RWPE2 (cell line): Measurements from ENCODE around the gene BTG1.

Experiments used
- ATAC-seq: fragments of 200-7000 bp; cut with Tn5 transposase; 3 replicates; pipeline ENCODE4 v1.9.1; 2021; ENCODE audit warnings: low read depth
- DNase-seq: peaks from one replicate; pipeline ENCODE4 v3.0.0-alpha.2; 2020; ENCODE audit warnings: low spot score
- H3K27ac ChIP-seq: fragments of 450-650 bp; 2 replicates; pipeline ENCODE4 v1.5.1; 2017; ENCODE audit warnings: mild to moderate bottlenecking; ENCODE audit not compliant: poor library complexity, severe bottlenecking
- H3K27me3 ChIP-seq: fragments of 250-450 bp; sonication (Bioruptor Pico); 2 replicates; pipeline ENCODE4 v1.5.1; 2021; ENCODE audit warnings: mild to moderate bottlenecking, moderate library complexity; ENCODE audit not compliant: insufficient read depth, poor library complexity, severe bottlenecking
- H3K36me3 ChIP-seq: fragments of 250-450 bp; sonication (Bioruptor Pico); 2 replicates; pipeline ENCODE4 v1.5.1; 2020; ENCODE audit warnings: low read depth, mild to moderate bottlenecking, moderate library complexity
- H3K4me1 ChIP-seq: fragments of 250-450 bp; sonication (Bioruptor Pico); 2 replicates; pipeline ENCODE4 v1.5.1; 2021; ENCODE audit warnings: mild to moderate bottlenecking, moderate library complexity; ENCODE audit not compliant: insufficient read depth, poor library complexity, severe bottlenecking
- H3K4me3 ChIP-seq: fragments of 250-450 bp; sonication (Bioruptor Pico); 2 replicates; pipeline ENCODE4 v1.5.1; 2021; ENCODE audit warnings: mild to moderate bottlenecking, moderate library complexity; ENCODE audit not compliant: severe bottlenecking
- H3K9me3 ChIP-seq: fragments of 250-450 bp; sonication (Bioruptor Pico); 2 replicates; pipeline ENCODE4 v1.5.1; 2021; ENCODE audit warnings: mild to moderate bottlenecking, moderate library complexity; ENCODE audit not compliant: severe bottlenecking
- TF ChIP-seq, protein P1 (sequence below): fragments of 450-650 bp; IDR thresholded peaks from one replicate; pipeline ENCODE4 v1.5.1; 2017; ENCODE audit warnings: mild to moderate bottlenecking, moderate library complexity; ENCODE audit not compliant: poor library complexity, severe bottlenecking

Gene BTG1

DNA sequence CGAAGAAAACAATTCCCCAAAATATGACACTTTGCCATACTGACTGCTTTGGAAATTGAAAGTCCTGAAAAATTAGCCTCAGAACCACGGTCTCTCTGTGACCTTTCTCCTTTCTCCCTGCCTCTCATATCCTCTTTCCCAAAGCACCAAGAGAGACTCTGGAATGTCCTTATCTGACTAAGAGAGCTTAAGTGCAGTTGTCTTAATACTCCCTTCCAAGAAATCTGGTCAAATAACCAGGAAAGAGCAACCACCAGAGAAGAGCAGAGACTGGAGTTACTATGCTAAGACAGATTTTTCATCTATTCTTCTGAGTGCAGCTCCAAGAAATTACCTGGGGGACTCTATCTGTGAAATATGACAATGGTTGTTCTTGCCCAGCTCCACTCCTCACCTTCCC, 10.5 kb upstream of the BTG1 start:
- H3K4me3 ChIP-seq: no peak overlapping the region
- H3K27ac ChIP-seq: no peak overlapping the region
- no peaks in the 10 kb centered on the region for H3K36me3 ChIP-seq
- TF ChIP-seq, protein P1, sequence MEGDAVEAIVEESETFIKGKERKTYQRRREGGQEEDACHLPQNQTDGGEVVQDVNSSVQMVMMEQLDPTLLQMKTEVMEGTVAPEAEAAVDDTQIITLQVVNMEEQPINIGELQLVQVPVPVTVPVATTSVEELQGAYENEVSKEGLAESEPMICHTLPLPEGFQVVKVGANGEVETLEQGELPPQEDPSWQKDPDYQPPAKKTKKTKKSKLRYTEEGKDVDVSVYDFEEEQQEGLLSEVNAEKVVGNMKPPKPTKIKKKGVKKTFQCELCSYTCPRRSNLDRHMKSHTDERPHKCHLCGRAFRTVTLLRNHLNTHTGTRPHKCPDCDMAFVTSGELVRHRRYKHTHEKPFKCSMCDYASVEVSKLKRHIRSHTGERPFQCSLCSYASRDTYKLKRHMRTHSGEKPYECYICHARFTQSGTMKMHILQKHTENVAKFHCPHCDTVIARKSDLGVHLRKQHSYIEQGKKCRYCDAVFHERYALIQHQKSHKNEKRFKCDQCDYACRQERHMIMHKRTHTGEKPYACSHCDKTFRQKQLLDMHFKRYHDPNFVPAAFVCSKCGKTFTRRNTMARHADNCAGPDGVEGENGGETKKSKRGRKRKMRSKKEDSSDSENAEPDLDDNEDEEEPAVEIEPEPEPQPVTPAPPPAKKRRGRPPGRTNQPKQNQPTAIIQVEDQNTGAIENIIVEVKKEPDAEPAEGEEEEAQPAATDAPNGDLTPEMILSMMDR: no peak
- ATAC-seq (no peak), DNase-seq (no peak)
- H3K9me3 ChIP-seq: no peaks in the 10 kb centered on the region
- H3K27me3 ChIP-seq: no peaks in the 10 kb centered on the region
- H3K4me1 ChIP-seq: no peaks in the 10 kb centered on the region

DNA sequence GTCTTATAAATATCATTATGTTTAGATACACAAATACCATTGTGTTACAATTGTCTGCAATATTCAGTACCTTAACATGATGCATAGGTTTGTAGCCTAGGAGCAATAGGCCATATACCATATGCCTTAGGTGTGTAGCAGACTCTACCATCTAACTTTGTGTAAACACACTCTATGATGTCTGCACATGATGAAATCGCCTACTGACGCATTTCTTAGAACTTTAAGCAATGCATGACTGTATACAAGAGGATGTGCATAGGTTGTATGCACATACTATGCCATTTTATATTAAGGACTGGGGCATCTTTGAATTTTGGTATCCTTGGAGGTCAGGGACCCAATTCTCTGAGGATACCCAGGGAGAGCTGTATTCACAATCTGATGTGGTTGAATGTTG, 10.1 kb upstream of the BTG1 start:
- no peak for DNase-seq
- no peaks in the 10 kb centered on the region for H3K9me3 ChIP-seq
- ATAC-seq: peak; percentile 38; the same call in 1 of the 3 replicates
- H3K27me3 ChIP-seq: no peaks in the 10 kb centered on the region
- no peak overlapping the region for H3K27ac ChIP-seq
- no peak overlapping the region for H3K4me3 ChIP-seq
- TF ChIP-seq, protein P1: no peak
- H3K36me3 ChIP-seq: no peaks in the 10 kb centered on the region
- no peaks in the 10 kb centered on the region for H3K4me1 ChIP-seq

DNA sequence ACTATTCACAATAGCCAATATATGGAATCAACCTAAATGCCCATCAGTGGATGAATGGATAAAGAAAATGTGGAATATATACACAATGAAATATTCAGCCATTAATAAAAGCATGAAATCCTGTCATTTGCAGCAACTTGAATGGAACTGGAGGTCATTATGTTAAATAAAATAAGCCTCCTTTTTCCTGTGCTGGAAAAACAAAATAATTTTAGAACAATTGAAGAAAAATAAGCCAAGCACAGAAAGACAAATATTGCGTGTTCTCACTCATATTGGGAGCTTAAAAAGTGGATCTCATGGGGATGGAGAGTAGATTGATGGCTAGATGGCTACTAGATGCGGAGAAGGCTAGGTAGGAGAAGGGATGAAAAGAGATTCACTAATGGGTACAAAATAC, 6.3 kb upstream of the BTG1 start:
- H3K36me3 ChIP-seq: no peaks in the 10 kb centered on the region
- ATAC-seq (no peak), DNase-seq (no peak)

DNA sequence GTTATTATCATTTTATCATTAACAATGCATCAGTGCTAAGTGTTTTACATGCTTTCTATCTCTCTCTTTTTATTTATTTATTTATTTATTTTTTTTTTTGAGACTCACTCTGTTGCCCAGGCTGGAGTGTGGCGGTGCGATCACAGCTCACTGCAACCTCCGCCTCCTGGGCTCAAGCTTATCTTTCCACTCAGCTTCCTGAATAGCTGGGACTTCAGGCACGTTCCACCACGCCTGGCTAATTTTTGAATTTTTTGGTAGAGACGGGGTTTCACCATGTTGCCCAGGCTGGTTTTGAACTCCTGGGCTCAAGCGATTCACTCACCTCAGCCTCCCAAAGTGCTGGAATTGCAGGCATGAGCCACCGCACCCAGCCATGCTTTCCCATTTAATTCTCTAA, 3.9 kb upstream of the BTG1 start:
- no peak for DNase-seq

More for the DNA sequence above, 6.3 kb upstream of the BTG1 start:
- no peaks in the 10 kb centered on the region for H3K4me1 ChIP-seq
- no peaks in the 10 kb centered on the region for H3K27me3 ChIP-seq
- H3K4me3 ChIP-seq: no peak overlapping the region
- no peak overlapping the region for H3K27ac ChIP-seq
- TF ChIP-seq, protein P1: no peak
- H3K9me3 ChIP-seq: no peaks in the 10 kb centered on the region

DNA sequence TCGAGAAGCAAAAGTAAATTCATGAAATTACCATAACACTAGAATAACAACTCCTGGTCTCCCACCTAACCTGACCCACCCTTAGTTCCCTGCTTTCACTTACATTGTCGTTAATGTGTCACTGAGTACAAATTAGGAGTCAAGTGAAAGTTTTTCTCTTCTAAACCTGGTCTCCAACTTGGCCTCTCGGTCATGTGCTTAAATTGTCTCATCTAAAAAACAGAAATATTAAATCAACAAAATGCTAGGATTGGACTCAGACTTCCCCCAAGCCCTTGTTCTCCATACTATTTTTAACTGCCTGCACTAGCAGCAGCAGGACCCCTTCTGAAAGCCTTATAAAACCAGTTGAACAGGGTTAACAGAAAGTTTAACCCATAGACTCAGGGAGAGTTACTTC, 1.8 kb upstream of the BTG1 start:
- no peak overlapping the region for H3K4me3 ChIP-seq
- H3K36me3 ChIP-seq: peaks cover 24% of the 10 kb centered on the region
- DNase-seq: no peak
- TF ChIP-seq, protein P1: no peak
- no peaks in the 10 kb centered on the region for H3K9me3 ChIP-seq
- peaks cover 4% of the 10 kb centered on the region for H3K4me1 ChIP-seq
- H3K27ac ChIP-seq: peak overlapping the region; percentile 95
- H3K27me3 ChIP-seq: no peaks in the 10 kb centered on the region
- ATAC-seq: no peak

More for the DNA sequence above, 3.9 kb upstream of the BTG1 start:
- Histone ChIP-seq H3K27me3 (no peaks in the 10 kb centered on the region), H3K4me1 (no peaks in the 10 kb centered on the region), H3K4me3 (no peak overlapping the region), H3K36me3 (peaks cover 3% of the 10 kb centered on the region), H3K9me3 (no peaks in the 10 kb centered on the region), H3K27ac (no peak overlapping the region)
- ATAC-seq: no peak
- TF ChIP-seq, protein P1: no peak
